ENCODE data around the gene SCT.

Gene SCT

DNA sequence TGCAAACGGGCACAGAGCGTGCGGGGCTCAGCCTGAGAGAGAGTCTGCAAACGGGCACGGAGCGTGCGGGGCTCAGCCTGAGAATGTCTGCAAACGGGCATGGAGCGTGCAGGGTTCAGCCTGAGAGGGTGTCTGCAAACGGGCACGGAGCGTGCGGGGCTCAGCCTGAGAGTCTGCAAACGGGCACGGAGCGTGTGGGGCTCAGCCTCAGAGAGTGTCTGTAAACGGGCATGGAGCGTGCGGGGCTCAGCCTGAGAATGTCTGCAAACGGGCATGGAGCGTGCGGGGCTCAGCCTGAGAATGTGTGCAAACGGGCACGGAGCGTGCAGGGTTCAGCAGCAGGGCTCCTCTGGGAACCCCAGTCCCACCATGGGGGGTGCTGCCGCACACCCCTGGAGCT lies 37.2 kb downstream of the SCT start:
- H3K79me2 ChIP-seq (ENCODE audit: insufficient read depth, low read length) = no peaks in the 10 kb centered on the region
- no peaks in the 10 kb centered on the region for H3K4me1 ChIP-seq (ENCODE audit: insufficient read depth, low read length, severe bottlenecking)
- no peaks in the 10 kb centered on the region for H3K9me2 ChIP-seq (ENCODE audit: low read depth, low read length)
- H3K9me3 ChIP-seq (ENCODE audit: low read length) = no peaks in the 10 kb centered on the region
- no peaks in the 10 kb centered on the region for H3F3A ChIP-seq (ENCODE audit: insufficient read depth, low read length)
- TF ChIP-seq EZH2 (IDR thresholded peaks at IDR 0.05; ENCODE audit: borderline replicate concordance, low read length) (no peak), CTCF (IDR thresholded peaks at IDR 0.05; ENCODE audit: low read length) (no peak)
- H3K4me3 ChIP-seq (ENCODE audit: low read depth, low read length, poor library complexity, severe bottlenecking) = no peak overlapping the region
- no peak overlapping the region for H2AFZ ChIP-seq (ENCODE audit: low read length)
- H4K20me1 ChIP-seq (ENCODE audit: insufficient read depth, low read length) = no peaks in the 10 kb centered on the region
- H3K4me2 ChIP-seq (ENCODE audit: low read length) = no peak overlapping the region
- H3K27ac ChIP-seq (ENCODE audit: low read depth, low read length, poor library complexity, severe bottlenecking) = no peak overlapping the region
- peaks cover 82% of the 10 kb centered on the region for H3K36me3 ChIP-seq (ENCODE audit: insufficient read depth, low read length)
- no peak overlapping the region for H3K9ac ChIP-seq (ENCODE audit: low read length)
- no peaks in the 10 kb centered on the region for H3K27me3 ChIP-seq (ENCODE audit: insufficient read depth, low read length)

- TF ChIP-seq EZH2 (IDR thresholded peaks at IDR 0.05; ENCODE audit: borderline replicate concordance, low read length) = no peak
- no peak for TF ChIP-seq CTCF (IDR thresholded peaks at IDR 0.05; ENCODE audit: low read length)
- H3K27ac ChIP-seq (ENCODE audit: low read depth, low read length, poor library complexity, severe bottlenecking) = no peak overlapping the region
Measured at GRCh38 chr11:587978-588380, 39.0 kb downstream of the SCT start.

DNA sequence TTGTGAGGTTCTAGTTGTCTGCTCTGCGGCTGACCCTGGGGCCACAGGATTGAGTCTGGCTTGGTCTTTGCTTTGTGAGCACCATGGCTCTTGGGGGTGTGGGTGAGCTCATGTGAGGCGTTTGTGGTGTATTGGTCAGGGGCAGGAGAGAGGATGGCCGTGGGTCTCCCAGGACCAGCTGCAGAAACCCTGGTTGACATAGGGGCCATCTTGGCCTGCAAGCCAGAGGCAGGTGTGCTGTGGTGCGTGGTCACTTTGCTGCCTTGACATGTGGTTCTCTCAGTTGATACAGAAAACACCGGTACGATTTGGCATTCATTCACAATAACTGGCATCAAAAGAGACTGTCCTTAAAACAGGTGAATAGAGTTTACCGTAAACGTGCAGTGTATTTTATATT lies 39.4 kb downstream of the SCT start:
- no peak overlapping the region for H3K9ac ChIP-seq (ENCODE audit: low read length)
- H3K27ac ChIP-seq (ENCODE audit: low read depth, low read length, poor library complexity, severe bottlenecking) = no peak overlapping the region
- H3K4me2 ChIP-seq (ENCODE audit: low read length) = no peak overlapping the region
- no peaks in the 10 kb centered on the region for H3F3A ChIP-seq (ENCODE audit: insufficient read depth, low read length)
- no peaks in the 10 kb centered on the region for H3K4me1 ChIP-seq (ENCODE audit: insufficient read depth, low read length, severe bottlenecking)
- no peaks in the 10 kb centered on the region for H3K27me3 ChIP-seq (ENCODE audit: insufficient read depth, low read length)
- no peaks in the 10 kb centered on the region for H3K9me3 ChIP-seq (ENCODE audit: low read length)
- H3K79me2 ChIP-seq (ENCODE audit: insufficient read depth, low read length) = no peaks in the 10 kb centered on the region
- H3K4me3 ChIP-seq (ENCODE audit: low read depth, low read length, poor library complexity, severe bottlenecking) = no peak overlapping the region
- TF ChIP-seq EZH2 (IDR thresholded peaks at IDR 0.05; ENCODE audit: borderline replicate concordance, low read length) (no peak), CTCF (IDR thresholded peaks at IDR 0.05; ENCODE audit: low read length) (no peak)
- no peak overlapping the region for H2AFZ ChIP-seq (ENCODE audit: low read length)
- no peaks in the 10 kb centered on the region for H4K20me1 ChIP-seq (ENCODE audit: insufficient read depth, low read length)
- no peaks in the 10 kb centered on the region for H3K9me2 ChIP-seq (ENCODE audit: low read depth, low read length)
- peaks cover 79% of the 10 kb centered on the region for H3K36me3 ChIP-seq (ENCODE audit: insufficient read depth, low read length)

More at GRCh38 chr11:587978-588380, 39.0 kb downstream of the SCT start:
- H4K20me1 ChIP-seq (ENCODE audit: insufficient read depth, low read length) = no peaks in the 10 kb centered on the region
- H3K9ac ChIP-seq (ENCODE audit: low read length) = no peak overlapping the region
- no peak overlapping the region for H2AFZ ChIP-seq (ENCODE audit: low read length)
- H3K9me2 ChIP-seq (ENCODE audit: low read depth, low read length) = no peaks in the 10 kb centered on the region
- H3K4me2 ChIP-seq (ENCODE audit: low read length) = no peak overlapping the region
- no peaks in the 10 kb centered on the region for H3K27me3 ChIP-seq (ENCODE audit: insufficient read depth, low read length)
- H3K79me2 ChIP-seq (ENCODE audit: insufficient read depth, low read length) = no peaks in the 10 kb centered on the region
- H3F3A ChIP-seq (ENCODE audit: insufficient read depth, low read length) = no peaks in the 10 kb centered on the region
- H3K4me3 ChIP-seq (ENCODE audit: low read depth, low read length, poor library complexity, severe bottlenecking) = no peak overlapping the region
- H3K4me1 ChIP-seq (ENCODE audit: insufficient read depth, low read length, severe bottlenecking) = no peaks in the 10 kb centered on the region
- no peaks in the 10 kb centered on the region for H3K9me3 ChIP-seq (ENCODE audit: low read length)
- peaks cover 80% of the 10 kb centered on the region for H3K36me3 ChIP-seq (ENCODE audit: insufficient read depth, low read length)

Measured in OCI-LY1 (cell line).